ENCODE results near the gene RBP5.

The RBP5 gene

GRCh38 chr12:7101047-7101693 lies 27.5 kb downstream of the RBP5 start:
- no peak for DNase-seq (ENCODE audit: low spot score)

GRCh38 chr12:7100239-7100638 lies 28.4 kb downstream of the RBP5 start:
- DNase-seq (ENCODE audit: low spot score), result peak; percentile 24

DNA sequence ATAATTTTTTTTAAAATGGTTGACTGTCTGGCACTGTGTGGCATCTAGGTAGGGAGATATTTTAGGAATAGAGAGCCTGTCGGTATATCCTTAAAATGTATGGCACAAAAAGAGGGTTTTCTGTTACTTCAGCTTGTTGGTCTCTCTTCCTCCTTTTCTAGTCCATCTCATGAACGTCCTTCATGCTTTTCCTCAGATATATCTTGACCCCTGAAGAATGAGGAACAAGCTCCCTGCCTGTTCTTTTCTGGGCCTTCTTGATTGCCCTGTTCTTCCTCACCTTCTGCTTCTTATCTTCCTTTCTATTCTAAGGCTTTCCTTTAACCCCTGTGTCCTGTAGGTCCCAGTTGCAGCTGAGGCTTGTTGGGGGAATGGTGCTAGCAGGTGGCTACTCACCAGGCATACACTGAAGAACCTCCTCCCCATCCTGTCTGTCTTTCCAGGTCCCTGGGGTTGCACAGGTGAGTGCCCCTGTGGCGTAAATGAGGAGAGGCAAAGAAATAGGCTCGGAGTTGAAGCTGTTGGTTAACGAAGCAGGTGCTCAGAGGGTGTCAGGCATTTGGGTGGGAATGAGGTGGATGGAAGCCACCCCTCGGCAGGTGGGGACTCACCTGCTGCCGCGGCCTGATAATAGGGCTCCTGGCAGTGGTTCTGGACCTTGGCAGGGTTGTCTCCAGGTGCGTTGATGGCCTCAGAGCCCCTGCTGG lies 29.2 kb downstream of the RBP5 start:
- no peak for DNase-seq (ENCODE audit: low spot score)

- DNase-seq (ENCODE audit: low spot score), result no peak
Measured at GRCh38 chr12:7096979-7097378, 31.7 kb downstream of the RBP5 start.

- DNase-seq (ENCODE audit: low spot score), result no peak
Measured at GRCh38 chr12:7096006-7096932, 32.4 kb downstream of the RBP5 start.

- DNase-seq (ENCODE audit: low spot score), result no peak
Measured at GRCh38 chr12:7093892-7094291, 34.8 kb downstream of the RBP5 start.

DNA sequence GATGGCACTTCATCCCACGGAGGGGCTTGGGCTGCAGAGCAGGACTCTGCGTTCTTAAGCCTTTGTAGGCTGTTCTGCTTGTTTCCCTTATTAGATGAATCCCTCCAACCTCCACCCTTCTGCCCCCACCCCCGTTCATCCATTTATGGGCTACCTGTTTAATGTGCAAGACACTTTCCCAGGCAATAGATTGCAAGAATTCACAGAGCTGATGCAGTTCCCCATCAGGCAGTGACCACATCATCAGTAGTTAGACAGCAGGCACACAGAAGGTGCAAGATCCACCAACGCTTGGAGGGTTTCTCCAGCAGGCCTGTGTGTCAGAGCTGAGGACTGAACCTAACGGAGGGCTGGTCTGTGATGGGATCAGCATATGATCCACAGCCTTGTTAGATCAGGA lies 35.2 kb downstream of the RBP5 start:
- no peak for DNase-seq (ENCODE audit: low spot score)

DNA sequence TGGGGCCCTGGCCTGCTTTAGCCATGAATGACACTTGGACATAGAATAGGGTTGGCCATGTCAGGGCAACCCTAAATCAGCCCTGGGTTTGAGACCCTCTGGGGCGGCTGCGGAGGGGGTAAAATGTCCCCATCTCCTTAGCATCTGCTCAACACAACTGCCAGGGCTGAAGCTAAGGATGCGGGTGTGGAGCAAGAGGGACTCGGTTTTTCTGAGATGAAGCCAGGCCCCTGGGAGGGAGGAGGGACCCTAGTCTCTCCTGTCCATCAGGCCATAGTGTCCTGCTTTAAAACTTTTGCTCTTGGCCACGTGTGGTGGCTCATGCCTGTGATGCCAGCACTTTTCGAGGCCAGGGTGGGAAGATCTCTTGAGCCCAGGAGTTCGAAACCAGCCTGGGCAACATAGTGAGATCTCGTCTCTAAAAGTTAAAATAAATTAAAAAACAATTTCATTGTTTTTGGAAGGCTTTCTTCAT lies 35.7 kb downstream of the RBP5 start:
- no peak for DNase-seq (ENCODE audit: low spot score)

DNA sequence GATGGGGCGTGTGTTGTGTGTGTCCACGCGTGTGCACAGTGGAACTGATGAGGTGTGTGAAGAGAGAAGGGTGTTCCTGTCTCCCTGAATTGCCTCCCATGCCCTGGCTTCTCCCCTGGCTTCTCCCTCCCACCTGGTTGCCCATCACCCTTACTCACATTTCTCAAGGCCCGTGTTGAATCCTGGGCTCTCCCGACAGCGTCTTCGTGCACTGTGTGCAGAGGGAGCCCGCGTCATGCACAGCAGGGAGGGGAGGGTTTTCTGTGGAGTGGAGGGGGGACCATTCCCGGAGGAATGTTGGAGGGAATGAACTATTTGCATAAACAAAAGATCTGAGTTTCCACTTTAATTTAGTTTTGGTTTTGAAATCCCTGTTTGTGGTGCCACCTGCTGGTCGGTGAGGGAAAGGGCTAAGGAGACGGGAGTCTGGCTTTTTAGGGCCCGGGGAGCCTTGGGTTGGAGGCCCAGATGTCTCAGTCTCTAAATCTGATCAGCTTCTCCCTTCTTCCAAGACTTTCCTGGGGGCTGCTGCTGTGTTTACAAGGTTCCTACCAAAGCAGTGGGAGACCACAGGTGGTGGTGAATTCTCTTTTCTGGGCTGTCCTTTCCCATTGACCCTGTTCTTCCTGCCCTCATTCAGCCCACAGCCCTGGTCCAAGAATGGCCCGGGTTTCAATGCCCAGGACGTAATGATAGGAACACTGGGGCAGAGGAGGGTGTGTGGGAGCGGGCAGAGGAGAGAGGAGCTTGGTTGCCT lies 36.3 kb downstream of the RBP5 start, which contains the start of gene C1R:
TSS of gene C1R (minus strand) at position 217 of the 757 bp plus-strand sequence. CDS start at position 160, 57 bp downstream.
- DNase-seq (ENCODE audit: low spot score), result peak; percentile 74

GRCh38 chr12:7091660-7092228 lies 36.9 kb downstream of the RBP5 start:
- DNase-seq (ENCODE audit: low spot score), result no peak

DNA sequence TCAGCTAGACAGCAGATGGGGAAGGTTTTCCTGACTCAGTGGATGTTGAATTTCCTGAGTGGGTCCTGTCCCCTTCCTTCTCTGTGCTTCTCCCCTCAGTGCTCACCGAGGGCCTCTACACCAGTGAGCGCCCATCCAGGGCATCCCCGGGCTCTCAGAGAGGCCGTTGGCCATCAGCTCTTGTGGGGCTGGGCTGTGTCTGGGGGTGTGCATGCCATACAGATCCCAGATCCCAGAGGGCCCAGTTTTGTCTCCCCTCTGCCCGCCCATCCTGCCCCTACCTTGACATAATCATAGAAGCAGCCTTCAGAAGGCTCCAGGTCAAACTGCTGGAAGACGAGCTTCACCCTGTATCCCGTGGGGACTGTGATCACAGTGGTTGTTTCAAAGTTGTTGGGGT lies 37.5 kb downstream of the RBP5 start:
- no peak for DNase-seq (ENCODE audit: low spot score)

DNA sequence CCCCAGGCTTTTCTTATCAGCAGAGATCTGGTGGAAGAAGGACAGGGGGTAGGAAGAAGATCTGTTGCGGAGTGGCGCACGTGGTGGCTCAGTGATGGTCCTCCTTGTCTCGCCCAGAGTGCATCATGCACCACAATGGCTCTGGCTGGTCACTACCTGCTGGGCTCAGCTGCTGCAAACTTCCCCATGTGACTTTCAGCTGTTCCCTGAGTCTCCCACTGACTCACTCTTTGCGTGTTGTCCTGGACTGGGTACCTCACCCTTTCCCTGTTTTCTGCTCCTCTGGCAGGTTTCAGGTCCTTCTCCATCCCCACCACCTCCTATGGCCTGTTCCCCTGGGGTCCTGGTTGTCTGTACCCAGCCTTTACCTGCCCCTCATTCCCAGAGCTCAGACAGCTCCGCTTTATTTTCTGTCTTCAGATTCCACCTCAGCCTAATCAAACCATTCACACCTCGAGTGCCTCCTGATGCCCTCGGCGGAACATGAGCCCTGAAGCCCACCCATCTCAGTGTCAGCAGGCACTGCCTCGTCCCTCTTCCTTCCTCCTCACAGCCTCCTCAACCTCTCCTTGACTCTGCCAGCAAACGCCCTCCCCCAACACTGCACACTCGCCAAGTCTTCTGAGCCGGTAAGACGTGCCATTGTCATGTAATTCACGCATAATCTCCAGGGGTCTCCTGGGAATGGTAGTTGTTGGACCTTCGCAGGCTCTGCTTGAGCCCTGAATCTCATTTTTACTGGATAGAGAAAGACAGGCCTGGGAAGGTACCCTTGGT lies 38.3 kb downstream of the RBP5 start:
- DNase-seq (ENCODE audit: low spot score), result no peak

GRCh38 chr12:7089196-7089871 lies 39.4 kb downstream of the RBP5 start:
- DNase-seq (ENCODE audit: low spot score), result no peak

- no peak for DNase-seq (ENCODE audit: low spot score)
Measured at GRCh38 chr12:7083125-7083524, 45.6 kb downstream of the RBP5 start.

DNA sequence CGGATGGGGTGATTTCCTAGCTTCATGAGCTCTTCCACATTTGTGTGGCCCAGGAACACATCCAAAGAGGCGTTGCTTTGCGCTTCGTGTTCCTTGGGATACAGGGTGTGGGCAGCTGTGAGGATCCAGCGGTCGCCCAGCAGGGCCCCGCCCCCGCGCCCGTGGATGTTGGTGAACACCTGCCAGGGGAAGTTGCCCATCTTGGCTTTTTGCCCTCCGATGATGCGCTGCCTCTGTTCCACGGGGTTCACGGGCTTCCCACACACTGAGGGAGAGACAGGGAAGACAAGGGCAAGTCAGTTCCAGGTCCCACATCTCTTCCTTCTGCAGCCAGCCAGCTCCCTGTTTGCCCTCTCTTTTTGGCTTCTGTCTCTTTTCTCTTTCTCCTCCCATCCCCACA lies 47.7 kb downstream of the RBP5 start:
- no peak for DNase-seq (ENCODE audit: low spot score)

- no peak for DNase-seq (ENCODE audit: low spot score)
Measured at GRCh38 chr12:7079826-7080125, 48.9 kb downstream of the RBP5 start.

DNA sequence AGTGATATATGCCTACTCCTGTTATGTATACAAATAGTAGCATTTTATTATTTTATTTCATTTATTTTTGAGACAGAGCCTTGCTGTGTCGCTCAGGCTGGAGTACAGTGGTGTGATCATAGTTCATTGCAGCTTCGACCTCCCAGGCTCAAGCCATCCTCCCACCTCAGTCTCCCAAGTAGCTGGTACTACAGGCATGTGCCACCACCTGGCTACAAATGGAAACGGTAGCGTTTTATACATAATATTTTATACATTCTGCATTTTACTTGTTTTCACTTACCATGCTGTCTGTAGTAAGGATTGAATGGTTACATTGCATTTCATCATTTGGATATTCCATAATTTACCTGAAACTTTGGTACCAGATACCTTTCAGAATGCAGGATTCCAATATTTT lies 50.5 kb downstream of the RBP5 start:
- DNase-seq (ENCODE audit: low spot score), result no peak

- no peak for DNase-seq (ENCODE audit: low spot score)
Measured at GRCh38 chr12:7076493-7076892, 52.2 kb downstream of the RBP5 start.

DNA sequence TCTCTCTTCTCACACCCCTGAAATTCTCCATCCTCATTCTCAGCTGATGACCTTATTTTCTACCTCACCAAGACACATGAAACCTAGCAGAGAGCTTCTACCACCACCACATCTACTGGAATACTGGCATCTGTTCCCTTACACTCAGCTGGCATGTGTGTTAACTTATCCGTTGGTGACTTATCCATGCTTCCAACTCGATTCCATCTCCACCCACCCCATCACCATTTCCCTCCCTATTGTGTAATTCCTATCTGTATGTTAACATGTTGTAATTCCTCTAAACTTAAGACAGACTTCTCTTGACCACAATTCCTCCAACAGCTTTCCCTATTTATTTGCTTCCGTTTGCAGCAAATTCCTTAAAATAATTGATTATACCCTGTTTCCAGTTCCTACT lies 52.8 kb downstream of the RBP5 start:
- no peak for DNase-seq (ENCODE audit: low spot score)

DNA sequence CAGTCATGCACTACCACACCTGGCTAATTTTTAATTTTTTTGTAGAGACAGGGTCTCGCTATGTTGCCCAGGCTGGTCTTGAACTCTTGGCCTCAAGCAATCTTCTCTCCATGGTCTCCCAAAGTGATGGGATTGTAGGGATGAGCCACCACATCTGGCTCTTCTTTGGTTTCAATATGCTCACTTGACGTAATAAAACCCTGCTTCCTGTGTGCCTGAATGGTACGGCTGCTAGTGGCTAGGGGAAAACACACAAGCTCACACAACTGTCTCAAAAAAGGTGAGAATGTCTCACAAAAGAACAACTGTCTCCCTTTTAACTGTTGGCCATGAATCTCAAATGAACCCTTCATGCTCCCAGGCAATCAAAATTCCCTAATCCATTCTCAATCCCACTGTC lies 53.2 kb downstream of the RBP5 start:
- DNase-seq (ENCODE audit: low spot score), result no peak
